Dedifferentiated amniotic fluid mesenchymal stem cell (primary cell): Measurements from ENCODE around the gene FEZF2.

Experiments
- DNase-seq: peaks from one replicate; pipeline ENCODE4 v3.0.0-alpha.2; 2016; ENCODE audit errors: extremely low spot score

Gene FEZF2

DNA sequence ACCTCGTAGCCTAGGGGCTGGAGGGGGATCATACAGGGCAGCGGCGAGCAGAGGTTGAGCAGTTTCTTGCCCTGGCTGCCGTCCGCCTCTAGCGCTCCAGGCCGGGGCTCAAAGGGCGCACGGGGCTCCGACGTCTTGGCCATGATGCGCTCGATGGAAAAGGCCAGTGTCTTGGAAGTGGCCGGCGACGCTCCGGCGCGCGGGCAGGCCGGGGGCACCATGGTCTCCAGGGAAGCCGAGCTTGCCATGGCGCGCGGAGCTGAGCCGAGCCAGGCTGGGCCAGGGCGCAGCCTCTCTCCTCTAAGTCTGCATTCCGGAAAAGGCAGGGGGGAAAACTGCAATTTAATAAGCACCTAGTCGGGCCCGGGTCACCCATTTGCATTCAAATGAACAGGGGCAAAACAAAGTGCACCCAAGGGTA is 719 bp downstream of the FEZF2 start:
- no peak for DNase-seq

DNA sequence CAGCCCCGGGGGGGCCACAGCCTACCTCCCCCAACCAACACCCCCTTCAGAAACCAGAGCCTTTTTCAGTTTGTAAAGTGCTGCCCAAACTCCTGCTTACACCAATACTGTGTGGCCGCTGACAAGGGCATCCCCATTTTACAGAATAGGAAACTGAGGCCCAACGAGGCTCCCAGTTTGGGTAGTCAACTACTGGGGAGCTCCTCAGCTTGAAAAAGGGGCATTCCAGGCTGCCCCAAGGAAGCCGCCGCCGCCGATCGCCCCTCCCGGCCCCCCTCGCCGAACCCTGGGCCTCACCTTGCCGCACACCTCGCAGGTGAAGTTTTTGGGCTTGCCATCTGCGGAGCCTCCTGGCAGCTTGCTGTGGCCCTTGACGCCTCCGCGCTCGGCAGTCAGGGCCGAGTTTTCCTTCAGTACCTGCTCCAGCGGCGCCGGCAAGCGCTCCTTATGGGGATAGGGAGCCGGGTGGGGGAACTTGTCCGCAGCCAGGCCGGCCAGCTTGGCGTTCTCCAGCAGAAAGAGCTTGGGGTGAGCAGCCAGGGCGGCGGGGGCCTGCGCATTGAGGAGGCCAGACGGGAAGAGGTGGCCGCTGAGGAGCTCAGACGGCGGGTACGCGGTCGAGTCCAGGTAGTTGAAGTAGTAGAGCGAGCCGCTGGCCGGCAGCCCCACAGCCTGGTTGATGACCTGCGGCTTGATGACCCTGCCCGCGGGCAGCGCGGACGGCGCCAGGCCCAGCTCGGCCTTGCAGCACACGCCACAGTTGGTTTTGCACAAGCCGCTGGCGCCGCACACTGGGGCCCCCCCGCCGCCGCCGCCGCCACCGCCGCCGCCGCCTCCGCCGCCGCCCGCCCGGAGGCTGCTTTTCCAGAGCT is 1.4 kb downstream of the FEZF2 start:
- DNase-seq = no peak

DNA sequence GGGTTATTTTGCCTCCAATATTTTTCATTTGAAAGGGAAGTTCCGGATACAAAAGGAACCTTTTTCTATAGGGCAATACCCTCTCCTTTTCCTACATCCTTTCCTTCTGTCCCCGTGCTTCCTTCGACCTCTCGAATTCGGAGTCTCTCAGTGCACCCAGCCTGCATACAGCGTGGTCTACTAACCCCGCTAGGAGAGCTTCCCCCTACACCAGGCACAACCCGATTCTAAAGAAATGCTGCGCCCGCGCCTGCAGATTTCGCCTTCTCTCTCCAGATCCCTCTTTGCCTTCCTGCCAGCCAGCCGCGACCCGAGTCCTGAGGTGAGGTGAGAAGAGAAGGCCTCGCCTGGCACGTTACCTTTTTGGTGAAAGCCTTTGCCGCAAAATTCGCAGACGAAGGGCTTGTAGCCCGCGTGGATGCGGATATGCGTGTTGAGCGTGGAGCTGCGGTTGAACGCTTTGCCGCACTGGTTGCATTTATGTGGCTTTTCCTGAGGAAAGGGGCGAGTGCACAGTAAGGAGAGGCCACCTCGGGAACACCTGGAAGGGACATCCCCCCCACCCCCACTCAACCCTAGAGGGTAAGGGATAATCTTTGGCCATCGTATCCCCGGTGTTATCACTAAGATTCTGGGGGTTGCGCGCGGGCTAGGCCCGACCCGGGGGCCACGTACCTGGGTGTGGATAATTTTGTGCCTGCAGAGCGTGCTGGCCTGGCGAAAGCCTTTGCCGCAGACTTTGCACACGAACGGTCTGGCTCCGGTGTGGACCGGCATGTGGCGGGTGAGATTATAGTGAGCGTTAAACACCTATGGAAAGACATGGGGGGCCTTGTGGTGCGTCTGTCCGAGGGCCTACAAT is 2.3 kb downstream of the FEZF2 start:
- no peak for DNase-seq

DNA sequence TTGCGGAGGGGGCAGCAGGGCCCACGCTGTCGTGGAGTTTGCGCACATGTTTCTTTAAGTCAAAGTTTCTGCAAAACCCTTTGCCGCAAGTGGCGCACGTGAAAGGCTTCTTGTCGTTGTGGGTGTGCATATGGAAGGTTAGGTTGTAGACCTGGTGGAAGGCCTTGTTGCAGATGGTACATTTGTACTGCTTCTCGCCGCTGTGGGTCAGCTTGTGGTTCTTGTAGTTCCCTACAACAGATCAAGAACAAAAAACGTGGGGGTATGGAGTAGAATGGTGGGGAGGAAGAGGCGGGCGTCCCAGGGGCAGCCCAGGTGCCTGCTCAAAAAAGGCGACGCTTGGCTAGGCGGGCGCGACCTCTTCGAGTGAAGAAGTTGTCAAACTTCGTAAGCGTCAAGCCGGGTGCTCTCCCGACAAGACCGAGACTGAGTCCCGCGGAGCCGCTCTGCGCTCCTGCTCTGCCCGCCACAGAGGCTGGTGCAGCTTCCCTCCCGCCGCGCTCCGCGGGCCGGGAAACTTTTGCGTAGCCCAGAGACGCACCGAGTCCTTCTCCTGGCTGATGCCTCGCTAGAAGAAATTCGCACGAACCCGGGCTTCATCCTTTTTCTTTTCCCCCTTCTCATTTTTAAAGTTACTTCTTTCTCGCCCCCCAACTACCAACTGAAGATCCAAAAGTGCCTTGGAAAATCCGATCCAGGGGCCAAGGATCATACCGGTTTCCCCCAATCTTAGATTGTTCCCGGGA is 3.1 kb downstream of the FEZF2 start:
- DNase-seq = no peak

DNA sequence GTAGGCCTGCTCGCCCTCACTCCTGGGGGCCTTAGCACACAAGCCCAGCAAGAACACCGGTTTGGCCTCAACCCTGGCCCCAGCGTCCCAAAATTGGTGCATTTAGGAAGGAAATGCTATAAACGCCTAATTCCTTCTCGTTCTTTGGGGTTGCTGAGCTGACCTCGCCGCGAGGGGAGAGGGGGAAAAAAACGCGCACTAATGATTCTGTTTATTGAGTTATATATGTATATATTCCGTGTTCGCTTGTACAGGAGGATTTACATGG is 3.9 kb downstream of the FEZF2 start:
- DNase-seq = no peak

DNA sequence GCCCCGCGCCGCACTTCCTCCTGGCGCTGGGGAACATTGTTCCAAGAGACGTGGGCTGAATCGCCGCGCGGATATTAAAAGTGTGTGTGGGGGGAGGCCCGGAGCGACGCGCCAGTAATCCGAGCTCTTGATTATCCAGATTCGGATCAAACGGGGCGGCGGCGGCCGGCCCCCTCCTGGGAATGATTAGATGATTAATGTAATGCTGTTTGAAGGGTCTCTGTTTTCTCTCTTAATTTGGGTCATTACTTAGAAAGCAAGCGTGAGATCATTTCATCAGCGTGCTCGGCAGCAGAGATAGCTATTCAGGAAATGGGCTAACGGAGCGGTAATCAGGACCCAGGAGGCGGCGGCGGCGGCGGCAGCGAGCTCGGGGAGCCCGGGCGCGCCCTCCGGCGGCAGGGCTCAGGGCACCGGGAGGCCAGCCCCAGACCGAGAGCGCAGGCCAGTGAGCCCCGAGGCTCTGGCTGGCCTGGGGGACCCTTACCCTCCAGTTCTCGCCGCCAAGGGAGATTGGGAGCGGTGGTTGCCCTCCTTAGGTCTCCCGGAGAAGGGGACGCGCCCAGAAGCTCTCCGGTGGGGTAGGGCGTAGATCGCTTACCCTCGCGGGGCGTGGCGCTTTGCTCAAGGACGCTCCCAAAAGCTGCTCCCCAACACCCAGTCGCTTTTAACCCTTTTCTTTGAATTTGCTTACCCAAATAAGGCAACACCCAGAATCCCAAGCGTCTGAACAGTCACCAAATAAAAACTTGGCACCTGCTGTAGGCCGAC is 4.5 kb downstream of the FEZF2 start:
- no peak for DNase-seq

GRCh38 chr3:62368290-62368704 is 5.1 kb downstream of the FEZF2 start:
- no peak for DNase-seq

DNA sequence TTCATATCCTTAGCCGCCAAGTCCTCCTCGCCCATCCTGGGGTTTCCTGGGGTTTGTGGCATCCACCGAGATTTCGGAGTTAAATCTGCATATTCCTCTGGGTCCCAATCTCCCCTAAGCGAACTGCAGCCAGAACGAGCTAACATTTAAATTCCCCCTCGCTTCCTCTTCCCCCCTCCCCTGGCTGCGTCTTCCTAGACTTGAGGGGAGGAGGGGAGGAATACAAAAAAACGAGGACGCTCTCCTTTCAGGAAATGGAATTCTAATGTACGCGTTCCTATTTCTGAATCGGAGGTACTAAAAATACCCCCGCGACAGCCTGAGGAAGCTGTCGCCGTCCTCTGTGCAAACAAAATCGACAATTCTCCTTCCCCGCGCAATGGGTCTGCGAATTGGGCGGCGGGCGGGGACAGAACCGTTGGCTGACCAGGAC is 5.6 kb downstream of the FEZF2 start:
- DNase-seq = no peak

DNA sequence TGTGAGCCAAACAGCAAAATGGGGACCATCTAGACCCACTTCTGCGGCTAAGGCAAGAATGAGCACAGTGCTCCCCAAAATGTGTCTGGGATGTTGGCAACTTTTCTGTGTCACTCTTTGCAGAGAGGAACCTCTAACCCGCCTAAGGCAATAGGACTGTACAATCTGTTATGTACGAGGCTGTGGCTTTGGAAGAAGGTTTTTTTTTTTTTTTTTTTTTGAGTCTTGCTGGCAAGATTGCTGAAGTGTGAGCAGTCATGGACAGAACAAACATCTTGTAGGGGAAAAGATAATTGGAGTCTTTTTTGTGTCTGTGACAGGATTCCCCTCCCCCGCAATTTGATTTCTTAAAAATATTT is 7.2 kb downstream of the FEZF2 start:
- DNase-seq = no peak

GRCh38 chr3:62365391-62366125 is 7.8 kb downstream of the FEZF2 start:
- DNase-seq = no peak

- DNase-seq = no peak
Measured at GRCh38 chr3:62364191-62364590, 9.2 kb downstream of the FEZF2 start.

- no peak for DNase-seq
Measured at GRCh38 chr3:62363275-62363674, 10.1 kb downstream of the FEZF2 start.

- no peak for DNase-seq
Measured at GRCh38 chr3:62361824-62362223, 11.5 kb downstream of the FEZF2 start.

DNA sequence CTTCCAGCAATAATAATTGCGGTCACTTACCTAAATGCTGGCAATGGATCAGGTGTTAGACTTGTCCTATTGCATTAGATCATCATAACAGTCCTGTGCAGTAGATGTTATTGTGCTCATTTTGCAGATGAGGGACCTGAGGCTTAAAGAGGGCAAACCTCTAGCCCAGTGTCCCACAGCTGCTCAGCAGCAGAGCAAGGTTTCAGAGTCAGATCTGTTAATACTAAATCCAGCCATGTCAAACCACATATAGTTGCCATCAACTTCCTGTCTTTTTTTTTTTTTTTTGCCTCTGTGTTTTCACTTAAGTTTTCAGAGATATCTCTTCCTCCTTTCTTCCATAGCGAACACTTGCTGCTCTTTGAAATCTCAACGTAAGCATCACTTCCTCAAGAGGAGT is 12.1 kb downstream of the FEZF2 start:
- no peak for DNase-seq

- no peak for DNase-seq
Measured at GRCh38 chr3:62359531-62359930, 13.8 kb downstream of the FEZF2 start.

DNA sequence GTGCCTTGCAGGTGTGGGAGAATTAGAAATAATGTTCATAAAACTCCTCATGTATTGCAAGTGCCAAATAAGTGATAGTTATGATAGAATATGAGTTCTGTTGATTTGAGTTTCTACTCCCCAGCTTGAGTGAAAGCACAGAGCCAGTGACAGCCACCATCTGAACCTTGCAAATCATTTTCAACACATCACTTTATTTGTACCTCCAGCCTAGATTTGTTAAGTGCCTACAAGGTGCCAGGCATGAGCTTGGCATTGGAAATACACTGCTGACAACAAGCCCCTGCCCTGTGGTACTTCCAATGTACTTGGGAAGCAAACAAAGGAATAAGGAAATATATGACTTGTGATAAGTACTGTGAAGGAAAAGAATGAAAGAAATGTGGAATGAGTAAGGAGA is 17.0 kb downstream of the FEZF2 start:
- DNase-seq = no peak

GRCh38 chr3:62355703-62356102 is 17.6 kb downstream of the FEZF2 start:
- DNase-seq = no peak

DNA sequence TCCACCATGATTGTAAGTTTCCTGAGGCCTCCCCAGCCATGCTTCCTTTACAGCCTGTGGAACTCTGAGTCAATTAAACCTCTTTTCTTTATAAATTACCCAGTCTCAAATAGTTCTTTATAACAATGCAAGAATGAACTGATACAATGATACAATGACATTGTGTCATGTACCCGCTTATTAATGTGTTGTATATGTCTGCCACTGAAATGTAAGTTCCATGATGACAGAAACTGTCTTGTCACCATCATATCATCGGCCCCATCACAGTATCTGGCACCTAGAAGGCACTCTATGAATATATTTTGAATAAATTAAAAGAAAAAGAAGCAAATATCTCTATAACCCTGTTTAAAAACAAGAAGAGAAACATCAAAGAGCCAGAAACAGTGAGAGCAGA is 29.6 kb downstream of the FEZF2 start:
- no peak for DNase-seq

DNA sequence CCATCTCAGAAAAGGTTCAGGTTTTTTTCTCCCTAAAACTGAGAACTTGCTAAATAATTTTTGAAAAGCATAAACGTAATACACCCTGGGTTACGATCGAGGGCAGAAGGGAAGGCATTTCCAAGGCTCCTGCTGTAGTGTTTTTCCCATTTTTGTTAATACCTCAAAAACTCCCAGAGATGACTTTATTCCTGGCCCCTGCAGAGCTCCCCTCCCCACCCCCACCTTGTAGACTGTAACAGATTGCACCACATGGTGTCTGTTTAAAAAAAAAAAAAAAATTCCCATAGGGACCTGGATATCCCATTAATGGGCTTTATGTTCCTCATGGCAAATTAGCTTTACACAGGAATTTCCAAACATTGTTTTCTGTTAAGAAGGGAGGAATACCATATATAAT is 38.2 kb downstream of the FEZF2 start:
- DNase-seq = no peak

DNA sequence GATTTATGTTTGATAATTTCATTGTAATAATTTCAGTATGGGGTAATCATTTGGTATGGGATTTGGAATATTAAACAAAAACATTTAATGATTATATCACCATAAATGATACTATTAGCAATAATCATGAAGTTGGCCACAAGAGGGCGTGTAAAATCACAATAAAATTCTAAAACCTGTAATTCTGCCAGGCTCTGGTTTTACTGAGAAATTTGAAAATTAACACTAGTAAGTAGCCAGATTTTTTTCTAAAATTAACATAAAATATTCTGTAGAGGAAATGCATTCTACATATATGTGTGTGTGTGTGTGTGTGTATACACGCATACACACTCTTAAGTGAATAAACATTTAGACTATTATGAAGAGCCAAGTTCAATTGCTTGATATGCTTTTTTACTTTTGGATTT is 40.5 kb downstream of the FEZF2 start:
- peak; percentile 18 for DNase-seq

DNA sequence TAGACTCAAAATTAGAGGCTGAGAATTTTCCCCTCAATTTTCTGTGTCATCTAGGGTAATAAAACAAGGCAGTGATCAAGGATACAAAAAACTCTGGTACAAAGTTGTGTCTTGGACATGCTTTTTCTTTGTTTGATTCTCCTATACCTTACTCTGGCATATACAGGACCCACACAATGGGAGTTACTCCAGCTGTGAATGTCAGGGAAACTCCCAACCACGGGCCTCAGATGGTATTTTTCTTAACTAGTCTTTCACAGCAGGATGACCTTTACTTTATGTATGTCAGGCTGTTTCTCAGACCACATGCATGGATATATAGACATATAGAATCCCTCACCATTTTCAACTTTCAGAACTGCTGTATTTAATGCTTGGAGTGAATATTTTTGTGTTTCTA is 41.3 kb downstream of the FEZF2 start:
- no peak for DNase-seq
